Esophagus muscularis mucosa (tissue), 4 donors: ENCODE data around the gene PPHLN1. TPM values are rescaled to one million over a fixed set of nuclear protein-coding genes. Genes with fewer than 3 reads are reported as not detected.

Experiments
- DNase-seq: peaks from one replicate; pipeline ENCODE4 v3.0.0-alpha.2; 2017; ENCODE audit errors: extremely low spot score
- H3K27ac ChIP-seq, 4 donors: fragments of 200-600 bp; sonication (generic); replicated peaks in 1 of 4; 1 replicate in 3 of 4; 2 replicates in 1 of 4; pipeline ENCODE4 v1.5.1; 2016 to 2019; ENCODE audit warnings: mild to moderate bottlenecking in 1 of 4
- H3K27me3 ChIP-seq, 4 donors: fragments of 200-600 bp; sonication (generic); one replicate each; pipeline versions ENCODE4 v1.5.1 to v1.6.0; 2016 to 2019
- H3K36me3 ChIP-seq, 4 donors: fragments of 200-600 bp; sonication (generic); one replicate each; pipeline ENCODE4 v1.5.1; 2016 to 2019
- H3K4me1 ChIP-seq, 4 donors: fragments of 200-600 bp; sonication (generic); one replicate each; pipeline ENCODE4 v1.5.1; 2016 to 2019
- H3K4me3 ChIP-seq, 4 donors: fragments of 200-600 bp; sonication (generic); 1 replicate in 2 of 4; 2 replicates in 2 of 4; pipeline ENCODE4 v1.5.1; 2016 to 2019; ENCODE audit warnings: mild to moderate bottlenecking in 4 of 4, moderate library complexity in 1 of 4
- H3K9me3 ChIP-seq, 4 donors: fragments of 200-600 bp; sonication (generic); 1 replicate in 3 of 4; 2 replicates in 1 of 4; pipeline ENCODE4 v1.5.1; 2016 to 2019
- CTCF ChIP-seq, 3 experiments: fragments of 200-600 bp in 2 of 3; fragments of 450-650 bp in 1 of 3; sonication (generic) in 2 of 3; IDR thresholded peaks; one replicate each; pipeline ENCODE4 v1.5.1; 2017 to 2019; ENCODE audit warnings: antibody characterized with exemption in 3 of 3, mild to moderate bottlenecking in 2 of 3, moderate library complexity in 1 of 3
- EP300 ChIP-seq: sonication (generic); formaldehyde crosslinking; IDR thresholded peaks from one replicate; pipeline ENCODE4 v1.6.1; 2017; ENCODE audit warnings: antibody characterized with exemption
- POLR2A ChIP-seq: fragments of 450-650 bp; IDR thresholded peaks from one replicate; pipeline ENCODE4 v1.6.1; 2017; ENCODE audit warnings: antibody characterized with exemption, moderate library complexity, mild to moderate bottlenecking, low read depth
- POLR2AphosphoS5 ChIP-seq, 2 donors: sonication (generic); formaldehyde crosslinking; IDR thresholded peaks; one replicate each; pipeline ENCODE4 v1.6.1; 2017; ENCODE audit warnings: antibody characterized with exemption in 2 of 2
- WGBS: methylation state at CpG from one replicate; pipeline ENCODE4 v1.1.5; 2018; 5-methylcytosine and 5-hydroxymethylcytosine counted together
- intact Hi-C: fragments of 100-400 bp; cut with DNase I; formaldehyde crosslinking; loops from one replicate; pipeline ENCODE4 v1.15.1; 2023
- total RNA-seq, 4 donors: library from RNA; depleted of rRNA; stranded (reverse); fragments of >200 nt; gene quantifications; one replicate each; pipeline versions ENCODE4 v1.1.0 to v1.2.1, GENCODE V29; 2016

PPHLN1 gene
- total RNA-seq, 4 donors from 2014 or later = 40.0 to 45.3 (median 42.1) TPM

- intact Hi-C loops = no loop called here
- no peak overlapping the region for H3K27ac ChIP-seq
- TF ChIP-seq CTCF (IDR thresholded peaks at IDR 0.05) = no peak
- TF ChIP-seq EP300 = no peak
- TF ChIP-seq POLR2A = no peak
- TF ChIP-seq POLR2AphosphoS5 (IDR thresholded peaks at IDR 0.05) = no peak
- H3K27me3 ChIP-seq = no peaks in the 10 kb centered on the region
- no peak for DNase-seq
- H3K9me3 ChIP-seq = no peaks in the 10 kb centered on the region
- no peaks in the 10 kb centered on the region for H3K4me1 ChIP-seq
- H3K36me3 ChIP-seq = peaks cover 0 to 5% (median 0%) of the 10 kb centered on the region in 4 donors
- H3K4me3 ChIP-seq = no peak overlapping the region
- WGBS = 78% methylated on average over 4 of the region's 4 CpGs
Observed at GRCh38 chr12:42370013-42370412, 44.0 kb downstream of the PPHLN1 start.

- Histone ChIP-seq H3K27me3 (no peaks in the 10 kb centered on the region), H3K27ac (no peak overlapping the region), H3K4me1 (no peaks in the 10 kb centered on the region), H3K4me3 (no peak overlapping the region), H3K36me3 (peaks cover 0 to 26% (median 8%) of the 10 kb centered on the region in 4 donors), H3K9me3 (no peaks in the 10 kb centered on the region)
- no peak for DNase-seq
- WGBS = 84% methylated on average over 2 of the region's 2 CpGs
- TF ChIP-seq POLR2A = no peak
- TF ChIP-seq POLR2AphosphoS5 (IDR thresholded peaks at IDR 0.05) = no peak
- no peak for TF ChIP-seq EP300
- peak; percentile 50 to 78 (median 70) for TF ChIP-seq CTCF (IDR thresholded peaks at IDR 0.05)
- intact Hi-C loops = no loop called here
Observed at GRCh38 chr12:42372154-42372791, 46.3 kb downstream of the PPHLN1 start.

- Histone ChIP-seq H3K36me3 (peaks cover 0 to 26% (median 8%) of the 10 kb centered on the region in 4 donors), H3K27ac (no peak overlapping the region), H3K9me3 (no peaks in the 10 kb centered on the region), H3K4me1 (no peaks in the 10 kb centered on the region), H3K27me3 (no peaks in the 10 kb centered on the region), H3K4me3 (no peak overlapping the region)
- intact Hi-C loops = no loop called here
- no peak for DNase-seq
- TF ChIP-seq POLR2A (no peak), EP300 (no peak), POLR2AphosphoS5 (IDR thresholded peaks at IDR 0.05) (no peak), CTCF (IDR thresholded peaks at IDR 0.05) (no peak)
Observed at GRCh38 chr12:42373669-42374068, 47.7 kb downstream of the PPHLN1 start.

- H3K4me3 ChIP-seq = no peak overlapping the region
- peaks cover 0 to 7% (median 0%) of the 10 kb centered on the region in 4 donors for H3K4me1 ChIP-seq
- no peak for TF ChIP-seq CTCF (IDR thresholded peaks at IDR 0.05)
- no peak for TF ChIP-seq EP300
- no peak for TF ChIP-seq POLR2AphosphoS5 (IDR thresholded peaks at IDR 0.05)
- no peak for TF ChIP-seq POLR2A
- no peaks in the 10 kb centered on the region for H3K9me3 ChIP-seq
- H3K27me3 ChIP-seq = no peaks in the 10 kb centered on the region
- peaks cover 0 to 13% (median 4%) of the 10 kb centered on the region in 4 donors for H3K36me3 ChIP-seq
- DNase-seq = no peak
- 98% methylated on average over 1 of the region's 1 CpG for WGBS
- H3K27ac ChIP-seq = no peak overlapping the region
- intact Hi-C loops = no loop called here
Observed at GRCh38 chr12:42380733-42381132, 54.8 kb downstream of the PPHLN1 start.
